Activated CD4-positive, alpha-beta T cell treated with anti-CD3 and anti-CD28 coated beads, Interleukin-2, amount 50 U/mL, for 48 hours (primary cell): Measurements from ENCODE around the gene ATP8A1.

Source experiments
- DNase-seq, 2 experiments: peaks; one replicate each; pipeline ENCODE4 v3.0.0-alpha.2; 2020

ATP8A1 gene

GRCh38 chr4:42646999-42647541 lies 9.8 kb downstream of the ATP8A1 start:
- DNase-seq: no peak

GRCh38 chr4:42646013-42646784 lies 10.7 kb downstream of the ATP8A1 start:
- no peak for DNase-seq

DNA sequence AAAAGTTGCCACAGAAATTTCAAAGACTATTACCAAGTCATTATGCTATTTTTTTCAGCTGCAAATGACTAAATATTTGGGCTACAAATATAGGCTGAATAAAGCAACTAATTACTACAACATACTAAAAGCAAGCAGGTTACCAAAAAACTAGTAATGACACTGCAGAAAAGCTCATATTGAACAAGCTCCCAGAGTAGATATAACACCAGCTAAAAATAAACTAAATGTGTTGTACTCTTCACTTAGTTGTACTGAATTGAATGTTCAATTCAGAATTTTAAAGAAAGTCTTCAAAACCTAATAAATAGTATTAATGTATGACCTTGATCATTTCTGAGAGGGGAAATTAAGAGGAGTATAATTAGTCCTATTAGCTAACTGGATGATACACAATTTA lies 12.0 kb downstream of the ATP8A1 start:
- DNase-seq: no peak

DNA sequence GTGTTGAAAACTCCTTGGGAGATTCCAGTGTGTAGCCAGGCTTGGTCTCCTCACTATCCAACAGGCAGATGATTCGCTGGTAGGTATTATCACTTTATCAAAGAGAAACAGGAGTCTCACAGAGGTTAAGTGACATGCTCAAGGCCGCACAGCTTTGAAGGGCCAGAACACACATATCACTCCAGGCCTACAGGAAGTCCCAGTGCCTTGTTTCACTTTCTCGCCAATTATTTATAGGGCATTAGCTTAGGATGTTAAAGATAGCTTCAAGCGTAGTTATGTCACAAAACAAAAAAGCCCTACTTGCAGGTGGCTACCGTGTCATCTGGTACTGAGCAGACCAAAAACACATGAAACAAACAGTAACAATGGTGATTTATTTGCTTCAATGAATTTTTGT lies 13.2 kb downstream of the ATP8A1 start:
- DNase-seq: no peak

DNA sequence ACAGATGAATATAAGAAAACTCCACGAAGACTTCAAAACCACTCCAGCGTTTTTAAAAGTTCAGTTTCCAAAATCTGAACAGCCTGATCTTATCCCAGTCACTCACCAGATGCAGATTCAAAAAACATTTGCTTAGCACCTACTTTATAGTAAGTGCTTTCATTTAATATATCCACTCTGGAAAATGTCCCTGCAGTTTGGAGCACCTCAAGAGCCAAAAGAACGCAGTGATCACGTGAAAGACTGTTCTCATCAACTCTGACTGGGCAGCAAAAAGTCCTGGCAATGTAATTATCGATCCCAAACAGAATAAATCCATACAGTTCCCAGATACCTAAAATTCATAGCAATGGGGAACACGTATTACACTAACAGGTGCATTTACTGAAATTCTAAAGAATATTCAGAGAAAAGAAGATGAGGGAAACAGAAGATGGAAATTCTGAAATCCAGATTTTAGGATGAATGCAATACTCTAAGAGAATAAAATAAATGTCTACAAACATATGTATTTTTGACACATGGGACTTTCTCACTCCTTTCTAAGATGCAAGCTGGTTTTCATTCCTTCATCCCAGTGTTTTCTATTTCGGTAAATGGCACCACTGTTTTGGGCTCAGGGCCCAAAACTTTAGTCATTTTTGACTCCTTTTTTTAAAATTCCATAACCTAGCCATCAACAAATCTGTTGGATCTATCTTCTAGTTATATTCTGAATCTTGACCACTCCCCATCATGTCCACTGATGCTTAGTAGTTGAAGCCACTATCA lies 13.9 kb downstream of the ATP8A1 start:
- DNase-seq: no peak

DNA sequence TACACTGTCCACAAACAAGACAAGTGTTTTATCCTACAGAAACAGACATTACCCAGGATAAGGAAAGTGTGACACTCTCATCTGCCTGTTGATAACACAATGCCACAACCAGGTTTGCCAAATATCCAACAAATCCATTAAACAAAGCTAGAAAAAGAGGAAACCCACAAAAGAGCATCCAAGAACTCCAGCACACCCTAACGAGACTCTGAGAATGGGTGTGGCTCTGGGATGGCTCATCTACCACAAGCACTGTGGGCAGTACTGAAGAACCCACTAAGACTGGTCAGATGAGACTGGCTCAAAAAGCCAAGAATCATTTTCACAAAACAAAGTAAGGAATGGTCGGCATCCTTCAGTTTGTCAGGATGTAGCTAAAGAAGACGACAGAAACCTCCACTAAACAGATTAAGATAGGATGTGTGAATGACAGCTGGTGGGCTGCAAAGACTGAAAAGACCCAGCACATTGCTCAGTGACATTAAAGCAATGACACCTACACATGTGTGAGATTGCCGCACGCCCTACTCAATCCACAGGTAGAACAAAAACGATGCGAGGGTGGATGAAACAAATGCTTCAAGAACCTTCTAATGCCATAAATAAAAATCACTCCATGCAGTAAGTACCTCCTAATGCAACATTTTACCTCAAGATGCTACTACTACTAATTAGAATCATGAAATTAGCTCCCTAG lies 14.7 kb downstream of the ATP8A1 start:
- no peak for DNase-seq

DNA sequence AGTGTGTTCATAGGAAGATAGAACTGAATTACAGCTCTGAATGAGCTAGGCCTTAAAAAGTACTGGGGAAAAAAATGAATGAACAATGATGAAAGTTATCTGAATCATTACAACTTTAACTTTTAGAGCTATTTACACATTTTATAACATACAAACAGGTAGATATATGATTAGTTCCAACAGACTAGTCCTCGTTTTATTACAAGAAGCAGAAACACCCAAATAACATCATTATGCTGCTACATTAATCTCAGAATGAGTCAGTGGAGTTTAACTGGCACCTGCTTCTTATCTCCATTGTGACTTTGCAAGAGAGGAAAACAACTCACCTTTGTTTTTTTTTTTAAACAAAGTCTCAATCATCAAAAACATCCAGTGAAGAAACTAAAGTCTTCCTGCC lies 15.2 kb downstream of the ATP8A1 start:
- DNase-seq: no peak

DNA sequence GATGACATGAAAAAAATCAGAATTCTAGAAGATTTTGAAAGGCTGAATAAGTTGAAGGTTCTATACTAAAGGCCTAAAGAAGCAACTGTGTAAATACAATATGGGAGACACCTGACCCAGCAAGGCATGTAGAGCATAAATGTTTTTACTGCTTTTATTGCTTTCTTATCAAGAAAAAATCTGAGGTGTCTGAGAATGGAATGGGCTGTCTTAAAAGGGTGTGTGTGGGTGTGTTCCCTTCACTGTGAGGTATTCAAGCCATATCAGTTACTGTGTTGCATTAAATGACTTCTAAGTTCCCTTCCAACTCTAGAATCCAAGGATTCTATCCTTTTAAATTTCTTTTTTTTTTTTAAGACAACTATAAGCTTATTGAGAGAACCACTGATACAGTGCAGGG lies 15.7 kb downstream of the ATP8A1 start:
- no peak for DNase-seq

- DNase-seq: no peak
Observed at GRCh38 chr4:42640613-42641012, 16.3 kb downstream of the ATP8A1 start.

DNA sequence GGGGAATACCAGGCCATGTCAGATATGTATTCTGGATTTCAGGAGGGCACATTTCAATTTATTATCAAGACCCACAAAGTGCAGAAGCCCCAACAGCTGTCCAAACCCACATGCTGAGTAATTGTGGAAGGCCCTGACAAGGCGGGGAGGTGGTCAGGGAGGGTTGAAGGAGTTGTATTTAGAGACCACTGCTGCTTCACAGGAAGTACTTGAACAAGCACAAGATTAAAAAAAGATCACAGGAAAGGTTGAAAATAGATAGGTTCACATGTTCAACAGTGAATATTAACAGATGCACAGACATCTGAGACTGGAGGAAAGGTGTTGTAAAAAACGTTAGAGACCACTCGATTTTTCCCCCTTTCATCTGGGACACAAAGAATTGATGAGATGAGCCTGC lies 17.9 kb downstream of the ATP8A1 start:
- no peak for DNase-seq

DNA sequence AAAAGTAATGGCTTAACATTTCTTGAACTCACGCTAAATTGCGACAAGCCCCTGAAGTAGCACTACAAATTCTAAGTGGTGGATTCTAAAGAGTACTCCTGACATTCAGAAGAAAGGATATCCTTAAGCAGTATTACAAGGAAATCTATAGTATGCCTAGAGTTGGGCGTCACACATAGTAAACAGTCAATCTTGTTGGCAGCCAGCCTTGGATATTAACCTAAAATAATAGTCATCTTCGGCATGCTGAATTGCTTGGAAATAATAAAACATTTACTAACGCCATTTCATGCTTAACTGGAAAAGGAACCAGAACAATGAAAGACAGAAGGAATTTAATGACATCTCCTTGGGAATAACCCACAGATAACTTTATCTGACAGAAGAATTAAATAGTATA lies 18.6 kb downstream of the ATP8A1 start:
- DNase-seq: no peak

DNA sequence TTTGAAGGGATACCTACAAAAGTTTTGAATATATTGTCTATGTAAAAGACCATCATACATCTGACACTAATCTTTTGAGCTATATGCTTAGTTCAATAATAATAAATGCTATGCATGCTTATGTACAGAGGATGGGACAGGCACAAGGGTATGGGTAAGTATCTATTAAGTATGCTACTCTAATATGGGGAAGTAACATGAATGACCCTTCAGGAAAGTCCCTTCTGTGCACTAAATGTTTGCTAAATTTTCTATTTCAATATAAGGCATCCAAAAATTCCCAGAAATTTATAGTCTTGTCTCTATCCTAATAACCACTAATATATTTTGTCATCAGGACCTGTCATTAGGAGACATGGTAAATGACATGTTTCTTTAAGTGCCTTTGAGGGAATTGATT lies 19.0 kb downstream of the ATP8A1 start:
- no peak for DNase-seq

GRCh38 chr4:42637104-42637503 lies 19.8 kb downstream of the ATP8A1 start:
- no peak for DNase-seq

DNA sequence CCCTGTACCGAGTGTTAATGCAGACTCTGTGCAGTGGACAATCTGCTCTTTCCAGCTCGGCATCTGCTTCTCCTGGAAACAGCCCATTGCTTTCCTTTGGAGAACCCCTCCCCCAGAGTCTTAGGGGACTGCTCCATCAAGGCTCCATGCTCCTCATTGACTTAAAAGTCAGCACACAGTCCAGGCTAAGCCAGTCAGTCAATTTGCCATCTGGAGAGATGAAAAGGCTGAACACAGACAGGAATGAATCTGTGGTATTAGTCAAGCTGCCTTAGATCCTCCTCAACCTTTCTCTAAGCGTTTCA lies 20.3 kb downstream of the ATP8A1 start:
- no peak for DNase-seq

DNA sequence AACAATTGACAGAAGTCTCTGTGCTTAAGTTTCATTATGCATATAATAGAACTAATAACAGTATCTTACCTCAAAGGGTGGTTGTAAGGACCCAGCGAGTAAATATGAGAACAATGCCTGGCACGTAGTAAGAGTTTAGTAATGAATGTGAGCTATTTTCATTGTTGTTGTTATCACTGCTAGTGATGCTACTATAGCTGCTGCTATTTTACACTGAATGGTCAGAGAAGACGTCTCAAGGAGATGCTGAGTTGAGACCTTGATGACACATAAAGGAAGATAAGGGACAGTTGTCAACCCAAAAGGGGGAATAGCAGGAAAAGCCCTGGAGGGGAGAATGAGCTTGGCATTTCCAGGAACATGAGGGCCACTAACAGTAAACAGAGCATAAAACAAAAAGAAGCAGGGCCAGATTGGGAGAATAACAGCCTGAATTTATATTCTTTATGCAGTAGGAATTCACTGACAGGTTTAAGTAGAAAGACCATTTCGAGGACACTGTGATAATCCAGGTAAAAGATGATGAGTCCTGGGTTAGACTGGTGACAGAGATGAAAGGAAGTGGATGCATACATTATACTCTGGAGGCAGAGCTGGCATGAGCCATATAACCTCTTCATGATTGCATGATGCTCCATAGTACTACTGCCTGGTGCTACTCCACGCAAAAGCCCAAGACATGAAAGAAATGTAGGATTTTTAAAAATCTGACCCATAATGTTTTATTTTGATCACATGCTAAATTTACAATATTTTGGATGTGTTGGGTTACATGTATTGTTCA lies 23.1 kb downstream of the ATP8A1 start:
- no peak for DNase-seq

DNA sequence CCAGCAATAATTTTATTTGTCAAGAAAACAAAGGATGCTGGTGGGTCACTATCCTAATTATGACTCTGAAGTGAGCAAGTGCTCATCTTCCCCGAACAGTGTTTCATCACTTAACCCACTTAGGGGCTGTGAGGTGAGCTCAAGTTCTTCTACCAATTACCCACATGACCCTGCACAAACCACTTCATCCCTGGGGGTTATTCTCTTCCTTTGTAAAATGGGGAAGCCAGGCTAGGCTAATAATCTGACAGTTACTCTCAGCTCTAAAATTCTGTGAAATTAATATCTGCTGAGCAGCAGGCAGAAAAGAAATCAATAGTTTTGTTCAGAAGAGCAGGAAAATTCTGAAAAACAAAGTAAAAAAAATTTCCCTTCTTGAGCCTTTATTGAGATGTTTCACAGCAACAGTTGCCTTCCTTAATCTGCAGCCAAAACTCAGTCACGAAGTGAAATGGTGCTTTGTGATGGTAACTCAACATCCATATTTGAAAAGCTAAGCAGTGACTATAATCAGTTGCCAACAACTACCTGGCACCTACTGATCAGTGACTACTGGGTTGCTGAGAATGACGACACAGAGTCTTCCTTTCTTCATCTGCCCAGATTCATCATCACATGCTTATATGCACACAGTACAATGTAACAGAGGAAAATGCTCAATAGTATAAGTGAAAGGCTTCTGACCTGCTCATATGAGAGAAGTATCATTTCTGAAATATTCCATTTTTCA lies 24.1 kb downstream of the ATP8A1 start:
- DNase-seq: no peak

GRCh38 chr4:42630908-42631307 lies 26.0 kb downstream of the ATP8A1 start:
- DNase-seq: no peak

GRCh38 chr4:42628740-42629139 lies 28.2 kb downstream of the ATP8A1 start:
- DNase-seq: no peak

DNA sequence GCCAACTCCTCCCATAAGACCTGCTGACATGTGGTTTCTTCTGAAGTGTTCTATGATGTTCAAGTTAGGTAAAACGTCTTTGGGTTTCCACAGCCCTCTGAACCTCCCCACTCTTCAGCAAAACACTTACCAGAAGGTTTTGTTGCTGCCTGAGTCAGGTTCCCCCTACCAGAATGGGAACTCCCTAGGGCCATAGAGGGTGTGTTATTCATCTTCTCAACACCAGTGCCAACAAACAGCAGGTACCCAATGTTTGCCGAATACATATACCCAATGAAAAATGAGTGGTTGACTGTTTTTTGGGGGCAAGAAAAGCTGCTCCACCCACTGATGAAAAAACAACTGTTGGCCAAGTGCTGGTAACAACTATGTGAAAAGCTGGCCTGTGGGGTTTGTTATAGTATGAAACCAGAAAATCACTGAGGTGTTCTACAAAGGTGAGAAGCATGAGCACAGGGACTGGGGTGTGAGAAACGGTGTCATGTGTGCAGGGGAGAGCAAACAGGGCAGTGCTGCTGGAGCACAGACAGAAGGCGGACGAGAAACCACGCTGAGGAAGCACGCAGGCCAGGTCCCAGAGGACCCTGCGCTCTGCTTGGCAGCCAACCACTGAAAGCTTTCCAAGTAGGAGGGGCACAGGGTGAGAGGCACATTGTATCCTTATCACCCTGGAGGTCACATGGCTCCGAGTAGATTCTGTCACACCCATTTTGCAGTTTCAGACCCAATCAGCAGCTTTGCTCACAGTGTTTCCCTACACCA lies 28.8 kb downstream of the ATP8A1 start:
- DNase-seq: peak; percentile 8 to 18

DNA sequence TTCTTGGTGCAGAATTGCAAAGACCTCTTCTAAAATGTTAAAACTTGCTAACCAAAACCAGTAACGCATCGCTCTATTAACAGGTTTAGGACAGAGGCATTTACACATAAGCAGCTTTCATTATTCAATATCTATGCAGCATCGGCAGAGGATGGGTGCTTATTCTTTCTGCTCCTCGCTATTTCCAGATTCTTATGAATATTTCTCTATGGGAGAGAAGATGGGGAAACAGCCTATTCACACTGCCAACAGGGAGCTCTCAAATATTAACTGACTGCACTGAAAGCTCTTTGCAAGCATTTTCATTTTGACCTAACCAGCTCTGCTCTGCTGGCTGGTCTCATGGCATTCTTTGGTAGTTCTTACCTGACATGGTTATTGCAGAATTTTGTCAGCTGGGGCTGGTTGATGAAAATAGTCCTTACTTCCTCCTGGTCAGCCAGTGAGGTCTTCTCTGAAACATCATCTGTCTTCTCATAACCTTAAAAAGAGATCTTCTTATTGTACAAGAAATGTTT lies 30.2 kb downstream of the ATP8A1 start:
- DNase-seq: no peak

GRCh38 chr4:42625329-42625728 lies 31.6 kb downstream of the ATP8A1 start:
- no peak for DNase-seq
